Measurements from ENCODE around the gene FOXM1. TPM values are rescaled to one million over a fixed set of nuclear protein-coding genes. Genes with fewer than 3 reads are reported as not detected.

Gene FOXM1
- total and polyA plus RNA-seq, 10 of the 15 experiments (the other 5 are each of a cell fraction or from before 2014, with no cell fraction given): 15.1 to 63.2 (median 34.2) TPM

- TF ChIP-seq CEBPZ (IDR thresholded peaks at IDR 0.05; ENCODE audit: low read depth, low read length): peak; percentile 85
- no peak for TF ChIP-seq NFXL1 (IDR thresholded peaks at IDR 0.05; ENCODE audit: borderline replicate concordance)
- peak; percentile 87 for TF ChIP-seq ZNF687 (IDR thresholded peaks at IDR 0.05)
Observed at GRCh38 chr12:2812290-2813213, 64.4 kb downstream of the FOXM1 start, which contains the start of gene ITFG2 (continued).

Measured in GM12878 (cell line).